HG03135 (cell line): ENCODE measurements around the gene IFNB1.

ENCODE experiments used
- ATAC-seq: cut with Tn5 transposase; IDR thresholded peaks from one replicate; pipeline ENCODE4 v1.9.1; 2021; ENCODE audit warnings: mild to moderate bottlenecking, moderate library complexity; ENCODE audit not compliant: unreplicated experiment

IFNB1 gene

GRCh38 chr9:21070906-21071305 is 6.8 kb downstream of the IFNB1 start:
- ATAC-seq, result no peak

- ATAC-seq, result no peak
Measured at GRCh38 chr9:21070171-21070571, 7.6 kb downstream of the IFNB1 start.

- ATAC-seq, result no peak
Measured at GRCh38 chr9:21060919-21061561, 16.7 kb downstream of the IFNB1 start.

GRCh38 chr9:21056931-21057330 is 20.8 kb downstream of the IFNB1 start:
- ATAC-seq, result no peak

GRCh38 chr9:21053851-21054250 is 23.9 kb downstream of the IFNB1 start:
- ATAC-seq, result no peak

GRCh38 chr9:21047281-21047691 is 30.5 kb downstream of the IFNB1 start:
- ATAC-seq, result no peak

GRCh38 chr9:21043841-21044240 is 33.9 kb downstream of the IFNB1 start:
- no peak for ATAC-seq

GRCh38 chr9:21042466-21042865 is 35.3 kb downstream of the IFNB1 start:
- no peak for ATAC-seq

- ATAC-seq, result no peak
Measured at GRCh38 chr9:21039302-21039701, 38.4 kb downstream of the IFNB1 start.

- ATAC-seq, result no peak
Measured at GRCh38 chr9:21037278-21037677, 40.5 kb downstream of the IFNB1 start.

- no peak for ATAC-seq
Measured at GRCh38 chr9:21031808-21032183, 45.9 kb downstream of the IFNB1 start.

GRCh38 chr9:21031091-21031807 is 46.5 kb downstream of the IFNB1 start, which contains the start of gene HACD4:
HACD4 (minus strand) TSS chr9:21031640; CDS start chr9:21031590, 50 bp downstream.
- ATAC-seq, result peak; percentile 76

- peak; percentile 79 for ATAC-seq
Measured at GRCh38 chr9:21030389-21031035, 47.2 kb downstream of the IFNB1 start.

GRCh38 chr9:21029661-21030060 is 48.1 kb downstream of the IFNB1 start:
- no peak for ATAC-seq

GRCh38 chr9:21028466-21028865 is 49.3 kb downstream of the IFNB1 start:
- ATAC-seq, result no peak

- no peak for ATAC-seq
Measured at GRCh38 chr9:21027295-21027694, 50.4 kb downstream of the IFNB1 start.
